Measurements from ENCODE around the gene DDX5. TPM values are rescaled to one million over a fixed set of nuclear protein-coding genes. Genes with fewer than 3 reads are reported as not detected.

Gene DDX5
- total and polyA plus RNA-seq, 2 of the 4 experiments (the other 2 are of a cell fraction), result 253 to 781 TPM

GRCh38 chr17:64531955-64532371 is 25.9 kb upstream of the DDX5 start:
- H3K27ac ChIP-seq (ENCODE audit: insufficient read depth, low read length), result no peak overlapping the region
- ATAC-seq (ENCODE audit: low read depth), result no peak; the same call in 1 of the 2 replicates
- no peak overlapping the region for H2BK15ac ChIP-seq (ENCODE audit: low read depth, low read length)

More at GRCh38 chr17:64531955-64532371, 25.9 kb upstream of the DDX5 start:
- no CpG with 5 or more reads among the region's 5 CpGs for WGBS, 2 experiments (ENCODE audit: extremely low coverage in 2 of 2, insufficient read length in 1 of 2)
- Histone ChIP-seq H3K79me1 (ENCODE audit: low read depth in 1 of 2, low read length in 2 of 2) (peaks cover 0 to 41% of the 10 kb centered on the region in 2 experiments; a peak in 3 of 4 replicates), H4K8ac (ENCODE audit: low read depth in 2 of 2, low read length in 2 of 2) (no peak overlapping the region; a peak in 1 of 4 replicates), H3K27me3 (ENCODE audit: control insufficient read depth, insufficient read depth, low read length) (no peaks in the 10 kb centered on the region), H4K91ac (ENCODE audit: insufficient read depth, low read depth, low read length) (no peak overlapping the region), H3K4ac (ENCODE audit: low read depth, low read length) (no peak overlapping the region), H2AFZ (replicated peaks; ENCODE audit: low read length, poor library complexity) (no peak overlapping the region), H3K4me3 (ENCODE audit: insufficient read depth, low read depth, low read length) (no peak overlapping the region), H2BK20ac (ENCODE audit: low read depth, low read length) (no peak overlapping the region), H2BK5ac (ENCODE audit: low read depth, low read length, poor library complexity, severe bottlenecking) (no peak overlapping the region), H2AK9ac (replicated peaks; ENCODE audit: low read depth, low read length, poor library complexity) (peak overlapping the region; percentile 50), H3K23ac (ENCODE audit: low read depth, low read length) (no peak overlapping the region; the same call in 1 of the 2 replicates), H3K18ac (ENCODE audit: low read depth, low read length) (no peak overlapping the region), H3K14ac (replicated peaks; ENCODE audit: low read depth, low read length) (no peak overlapping the region; the same call in 1 of the 2 replicates), H2BK120ac (ENCODE audit: low read depth, low read length) (no peak overlapping the region), H2AK5ac (ENCODE audit: low read depth, low read length) (no peak overlapping the region), H3K56ac (ENCODE audit: extremely low read depth, insufficient read depth, low read length) (no peak overlapping the region), H3K9me3 (ENCODE audit: control insufficient read depth, insufficient read depth, low read length) (no peaks in the 10 kb centered on the region), H3K9ac (ENCODE audit: low read depth, low read length) (no peak overlapping the region), H3K4me2 (ENCODE audit: low read depth, low read length) (no peak overlapping the region), H3K9me1 (ENCODE audit: insufficient read depth, low read length) (peaks cover 15% of the 10 kb centered on the region; the same call in 1 of the 2 replicates), H3K36me3 (ENCODE audit: control insufficient read depth, insufficient read depth, low read length) (peaks cover 46% of the 10 kb centered on the region), H4K5ac (ENCODE audit: low read depth, low read length) (no peak overlapping the region), H3K4me1 (ENCODE audit: control insufficient read depth, insufficient read depth, low read length) (no peaks in the 10 kb centered on the region), H4K20me1 (ENCODE audit: insufficient read depth, low read length) (peaks cover 46% of the 10 kb centered on the region)
- DNase-seq, result peak; percentile 59
- TF ChIP-seq SMC3 (IDR thresholded peaks at IDR 0.05; ENCODE audit: low read depth, low read length) (no peak), RCOR1 (IDR thresholded peaks at IDR 0.05; ENCODE audit: insufficient replicate concordance, low read length) (no peak), FOS (IDR thresholded peaks at IDR 0.05; ENCODE audit: low read depth, low read length) (no peak), MAFK (IDR thresholded peaks at IDR 0.05; ENCODE audit: low read depth, low read length) (no peak), POLR2A (IDR thresholded peaks at IDR 0.05; ENCODE audit: low read depth, low read length) (no peak), MXI1 (IDR thresholded peaks at IDR 0.05; ENCODE audit: borderline replicate concordance, low read depth, low read length) (no peak), CEBPB (IDR thresholded peaks at IDR 0.05; ENCODE audit: low read depth, low read length) (no peak), CHD1 (IDR thresholded peaks at IDR 0.05; ENCODE audit: low read depth, low read length) (no peak)
- ChIA-PET POLR2A (ENCODE audit: unreplicated experiment) (no interaction called here), CTCF (interaction anchor here (0.6 kb wide), 1 partner anchor 80 kb away, joined by 3 read pairs; no protein-coding TSS in a partner anchor)
- dilution Hi-C loops (cut with HindIII; ENCODE audit: low sequenced_read_pairs, unreplicated experiment), result no loop called here
- intact Hi-C loops (cut with micrococcal nuclease), result no loop called here
- in situ Hi-C loops (cut with MboI; ENCODE audit: low sequenced_read_pairs), result no loop called here
- BruUV-seq (replicated peaks), result no TSS peak

Data from IMR-90 (cell line).